Measurements from ENCODE around the gene SHISA6.

Gene SHISA6

GRCh38 chr17:11324021-11324420, 83.0 kb downstream of the SHISA6 start:
- no peak for ATAC-seq (ENCODE audit: low read depth)
- TF ChIP-seq CTCF (IDR thresholded peaks at IDR 0.05; ENCODE audit: poor library complexity, severe bottlenecking) = no peak

GRCh38 chr17:11324846-11325420, 83.9 kb downstream of the SHISA6 start:
- H3K36me3 ChIP-seq (ENCODE audit: low read depth) = no peaks in the 10 kb centered on the region
- H3K4me3 ChIP-seq (ENCODE audit: severe bottlenecking) = no peak overlapping the region
- H3K27ac ChIP-seq (ENCODE audit: poor library complexity, severe bottlenecking) = no peak overlapping the region
- DNase-seq (ENCODE audit: low spot score) (no peak), ATAC-seq (ENCODE audit: low read depth) (no peak)
- peaks cover 4% of the 10 kb centered on the region for H3K9me3 ChIP-seq (ENCODE audit: severe bottlenecking)
- TF ChIP-seq CTCF (IDR thresholded peaks at IDR 0.05; ENCODE audit: poor library complexity, severe bottlenecking) = no peak
- H3K27me3 ChIP-seq (ENCODE audit: insufficient read depth, poor library complexity, severe bottlenecking) = no peaks in the 10 kb centered on the region
- H3K4me1 ChIP-seq (ENCODE audit: insufficient read depth, poor library complexity, severe bottlenecking) = no peaks in the 10 kb centered on the region

More at GRCh38 chr17:11324021-11324420, 83.0 kb downstream of the SHISA6 start:
- no peaks in the 10 kb centered on the region for H3K27me3 ChIP-seq (ENCODE audit: insufficient read depth, poor library complexity, severe bottlenecking)
- peaks cover 4% of the 10 kb centered on the region for H3K9me3 ChIP-seq (ENCODE audit: severe bottlenecking)
- H3K4me1 ChIP-seq (ENCODE audit: insufficient read depth, poor library complexity, severe bottlenecking) = no peaks in the 10 kb centered on the region
- no peak overlapping the region for H3K27ac ChIP-seq (ENCODE audit: poor library complexity, severe bottlenecking)
- no peak for DNase-seq (ENCODE audit: low spot score)
- no peak overlapping the region for H3K4me3 ChIP-seq (ENCODE audit: severe bottlenecking)
- no peaks in the 10 kb centered on the region for H3K36me3 ChIP-seq (ENCODE audit: low read depth)

GRCh38 chr17:11326492-11326891, 85.5 kb downstream of the SHISA6 start:
- TF ChIP-seq CTCF (IDR thresholded peaks at IDR 0.05; ENCODE audit: poor library complexity, severe bottlenecking) = no peak
- no peaks in the 10 kb centered on the region for H3K9me3 ChIP-seq (ENCODE audit: severe bottlenecking)
- no peaks in the 10 kb centered on the region for H3K4me1 ChIP-seq (ENCODE audit: insufficient read depth, poor library complexity, severe bottlenecking)
- H3K27me3 ChIP-seq (ENCODE audit: insufficient read depth, poor library complexity, severe bottlenecking) = no peaks in the 10 kb centered on the region
- H3K36me3 ChIP-seq (ENCODE audit: low read depth) = no peaks in the 10 kb centered on the region
- DNase-seq (ENCODE audit: low spot score) (no peak), ATAC-seq (ENCODE audit: low read depth) (no peak)
- H3K4me3 ChIP-seq (ENCODE audit: severe bottlenecking) = no peak overlapping the region
- H3K27ac ChIP-seq (ENCODE audit: poor library complexity, severe bottlenecking) = no peak overlapping the region

- no peak overlapping the region for H3K4me3 ChIP-seq (ENCODE audit: severe bottlenecking)
- no peaks in the 10 kb centered on the region for H3K27me3 ChIP-seq (ENCODE audit: insufficient read depth, poor library complexity, severe bottlenecking)
- no peaks in the 10 kb centered on the region for H3K9me3 ChIP-seq (ENCODE audit: severe bottlenecking)
- DNase-seq (ENCODE audit: low spot score) (no peak), ATAC-seq (ENCODE audit: low read depth) (no peak)
- no peak for TF ChIP-seq CTCF (IDR thresholded peaks at IDR 0.05; ENCODE audit: poor library complexity, severe bottlenecking)
- H3K27ac ChIP-seq (ENCODE audit: poor library complexity, severe bottlenecking) = no peak overlapping the region
- no peaks in the 10 kb centered on the region for H3K36me3 ChIP-seq (ENCODE audit: low read depth)
- no peaks in the 10 kb centered on the region for H3K4me1 ChIP-seq (ENCODE audit: insufficient read depth, poor library complexity, severe bottlenecking)
Measured at GRCh38 chr17:11328770-11329169, 87.8 kb downstream of the SHISA6 start.

DNA sequence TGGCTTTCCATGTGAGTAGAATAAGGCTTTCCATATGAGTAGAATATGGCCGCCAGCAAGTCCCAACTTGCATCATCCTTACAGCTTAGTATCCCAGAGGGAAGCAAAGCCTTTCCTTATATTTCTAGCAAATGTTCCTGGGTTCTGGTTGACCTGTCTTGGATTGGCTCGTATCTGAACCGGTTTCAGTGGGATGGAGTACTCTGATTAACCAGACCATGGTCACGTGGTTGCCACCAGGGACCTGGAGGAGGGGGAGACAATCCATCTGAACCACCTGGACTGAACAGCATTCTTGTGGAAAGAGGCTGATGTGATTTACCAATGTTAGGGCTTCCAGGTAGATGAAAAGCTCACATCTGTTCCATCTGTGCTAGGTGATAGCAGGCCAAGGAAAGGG, 89.0 kb downstream of the SHISA6 start:
- no peak overlapping the region for H3K4me3 ChIP-seq (ENCODE audit: severe bottlenecking)
- H3K27me3 ChIP-seq (ENCODE audit: insufficient read depth, poor library complexity, severe bottlenecking) = no peaks in the 10 kb centered on the region
- H3K4me1 ChIP-seq (ENCODE audit: insufficient read depth, poor library complexity, severe bottlenecking) = no peaks in the 10 kb centered on the region
- H3K27ac ChIP-seq (ENCODE audit: poor library complexity, severe bottlenecking) = no peak overlapping the region
- ATAC-seq (ENCODE audit: low read depth) (no peak), DNase-seq (ENCODE audit: low spot score) (no peak)
- TF ChIP-seq CTCF (IDR thresholded peaks at IDR 0.05; ENCODE audit: poor library complexity, severe bottlenecking) = no peak
- no peaks in the 10 kb centered on the region for H3K9me3 ChIP-seq (ENCODE audit: severe bottlenecking)
- H3K36me3 ChIP-seq (ENCODE audit: low read depth) = no peaks in the 10 kb centered on the region
